Measurements from ENCODE around the gene PRDM15. TPM values are rescaled to one million over a fixed set of nuclear protein-coding genes. Genes with fewer than 3 reads are reported as not detected.

The PRDM15 gene
- total and polyA plus RNA-seq, 2 experiments from 2014 or later = 2.3 to 6.4 TPM

DNA sequence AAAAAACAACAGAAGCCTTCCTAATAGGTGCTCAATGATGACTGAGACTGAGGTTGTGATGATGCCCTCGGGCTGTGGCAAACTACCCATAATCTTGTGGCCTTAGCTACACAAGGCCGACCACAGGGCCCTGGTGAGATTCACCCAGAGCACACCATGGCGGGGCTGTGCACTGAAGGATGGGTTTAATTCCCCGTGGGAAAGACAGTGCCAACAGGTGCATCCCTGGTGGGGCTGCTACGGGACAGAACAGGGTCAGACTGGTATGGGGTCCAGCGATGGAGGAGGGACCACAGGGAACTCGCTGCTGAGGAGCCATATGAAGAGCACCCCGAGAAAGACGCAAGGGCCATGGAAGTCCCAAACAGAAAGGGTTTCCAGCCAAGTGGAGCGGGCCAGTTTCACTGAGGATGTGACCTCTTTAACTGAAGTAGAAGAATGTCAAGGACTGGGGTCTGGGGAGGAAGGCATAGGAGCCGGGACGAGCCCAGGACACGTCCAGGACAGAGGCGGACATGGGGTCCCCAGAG lies 21.3 kb downstream of the PRDM15 start:
- Histone ChIP-seq H3K4me3 (no peak overlapping the region), H3K36me3 (no peaks in the 10 kb centered on the region), H3K27ac (no peak overlapping the region), H3K4me1 (ENCODE audit: low read depth) (no peaks in the 10 kb centered on the region), H3K9me3 (ENCODE audit: low read depth) (no peaks in the 10 kb centered on the region), H3K27me3 (no peaks in the 10 kb centered on the region)
- TF ChIP-seq, protein P1, sequence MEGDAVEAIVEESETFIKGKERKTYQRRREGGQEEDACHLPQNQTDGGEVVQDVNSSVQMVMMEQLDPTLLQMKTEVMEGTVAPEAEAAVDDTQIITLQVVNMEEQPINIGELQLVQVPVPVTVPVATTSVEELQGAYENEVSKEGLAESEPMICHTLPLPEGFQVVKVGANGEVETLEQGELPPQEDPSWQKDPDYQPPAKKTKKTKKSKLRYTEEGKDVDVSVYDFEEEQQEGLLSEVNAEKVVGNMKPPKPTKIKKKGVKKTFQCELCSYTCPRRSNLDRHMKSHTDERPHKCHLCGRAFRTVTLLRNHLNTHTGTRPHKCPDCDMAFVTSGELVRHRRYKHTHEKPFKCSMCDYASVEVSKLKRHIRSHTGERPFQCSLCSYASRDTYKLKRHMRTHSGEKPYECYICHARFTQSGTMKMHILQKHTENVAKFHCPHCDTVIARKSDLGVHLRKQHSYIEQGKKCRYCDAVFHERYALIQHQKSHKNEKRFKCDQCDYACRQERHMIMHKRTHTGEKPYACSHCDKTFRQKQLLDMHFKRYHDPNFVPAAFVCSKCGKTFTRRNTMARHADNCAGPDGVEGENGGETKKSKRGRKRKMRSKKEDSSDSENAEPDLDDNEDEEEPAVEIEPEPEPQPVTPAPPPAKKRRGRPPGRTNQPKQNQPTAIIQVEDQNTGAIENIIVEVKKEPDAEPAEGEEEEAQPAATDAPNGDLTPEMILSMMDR (IDR thresholded peaks at IDR 0.05; ENCODE audit: low read depth, low read length) = no peak
- no peak for DNase-seq (ENCODE audit: low read depth in 1 of 2, low spot score in 1 of 2)

DNA sequence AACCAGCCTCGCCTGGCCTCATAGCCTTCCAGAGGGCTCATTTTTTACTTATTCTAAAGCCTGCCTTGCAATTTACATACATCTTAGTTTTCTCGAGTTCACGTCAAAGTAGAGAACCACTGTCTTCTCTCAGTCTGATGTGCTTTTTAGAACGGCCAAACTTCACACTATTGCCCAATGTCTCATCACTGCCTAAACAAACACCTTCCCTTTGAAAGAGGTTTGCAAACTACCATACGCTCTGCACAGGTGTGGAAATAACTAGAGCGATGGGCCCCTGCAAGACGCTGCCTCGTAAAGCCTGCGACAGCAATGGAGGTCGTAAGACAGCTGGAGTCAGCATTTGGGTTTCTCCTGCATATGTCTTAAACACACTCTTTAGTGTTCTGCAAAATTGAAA lies 22.6 kb downstream of the PRDM15 start:
- H3K27ac ChIP-seq = no peak overlapping the region
- no peaks in the 10 kb centered on the region for H3K9me3 ChIP-seq (ENCODE audit: low read depth)
- TF ChIP-seq, protein P1 (IDR thresholded peaks at IDR 0.05; ENCODE audit: low read depth, low read length) = no peak
- no peak overlapping the region for H3K4me3 ChIP-seq
- H3K27me3 ChIP-seq = no peaks in the 10 kb centered on the region
- H3K4me1 ChIP-seq (ENCODE audit: low read depth) = peaks cover 5% of the 10 kb centered on the region
- no peaks in the 10 kb centered on the region for H3K36me3 ChIP-seq
- DNase-seq (ENCODE audit: low read depth in 1 of 2, low spot score in 1 of 2) = no peak

DNA sequence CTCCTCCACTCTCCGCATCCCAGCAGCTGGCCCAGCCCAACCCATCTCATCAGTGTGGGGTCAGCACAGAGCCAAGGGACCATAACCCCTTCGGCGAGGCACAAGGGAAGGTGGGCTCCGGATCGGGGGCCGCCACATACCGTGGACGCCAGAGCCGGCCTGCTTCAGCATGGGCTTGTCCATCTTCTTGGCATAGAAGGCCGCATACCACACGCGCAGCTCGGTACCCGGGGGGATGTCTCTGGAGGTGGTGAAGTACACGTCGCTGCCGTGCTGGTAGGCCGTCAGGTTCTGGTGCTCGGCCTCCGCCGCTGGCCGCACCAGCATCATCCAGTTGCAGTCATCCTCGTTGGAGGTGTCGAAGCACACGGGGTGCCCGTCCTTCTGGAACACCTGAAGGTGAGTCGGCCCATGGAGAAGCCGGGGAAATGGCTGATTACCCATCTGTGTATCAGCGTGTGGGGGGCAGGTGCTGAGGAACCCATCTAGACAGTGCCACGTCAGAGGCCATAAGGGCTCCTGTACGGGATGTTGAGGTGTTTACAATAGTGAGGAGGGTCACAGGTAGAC lies 24.6 kb downstream of the PRDM15 start:
- Histone ChIP-seq H3K36me3 (no peaks in the 10 kb centered on the region), H3K9me3 (ENCODE audit: low read depth) (no peaks in the 10 kb centered on the region), H3K27me3 (no peaks in the 10 kb centered on the region), H3K4me1 (ENCODE audit: low read depth) (peaks cover 11% of the 10 kb centered on the region), H3K4me3 (no peak overlapping the region), H3K27ac (no peak overlapping the region)
- TF ChIP-seq, protein P1 (IDR thresholded peaks at IDR 0.05; ENCODE audit: low read depth, low read length) = no peak
- no peak for DNase-seq (ENCODE audit: low read depth in 1 of 2, low spot score in 1 of 2)

DNA sequence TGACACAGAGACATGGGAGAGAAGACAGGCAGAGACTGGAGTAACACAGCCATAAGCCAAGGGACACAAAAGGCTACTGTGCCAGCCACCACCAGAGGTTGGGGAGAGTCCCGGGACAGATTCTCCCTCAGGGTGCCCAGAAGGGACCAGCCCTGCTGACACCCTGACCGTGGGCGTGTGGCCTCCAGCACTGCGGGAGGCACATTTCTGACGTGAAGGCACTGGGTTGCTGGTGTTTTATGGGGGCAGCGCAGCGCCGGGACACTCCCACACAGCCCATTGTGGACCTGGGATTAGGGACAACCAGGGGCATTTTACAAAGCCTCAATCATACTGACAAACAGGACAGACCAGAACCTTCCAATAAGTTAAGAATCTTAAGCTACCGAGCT lies 26.2 kb downstream of the PRDM15 start:
- Histone ChIP-seq H3K4me3 (no peak overlapping the region), H3K4me1 (ENCODE audit: low read depth) (peaks cover 14% of the 10 kb centered on the region), H3K9me3 (ENCODE audit: low read depth) (no peaks in the 10 kb centered on the region), H3K36me3 (no peaks in the 10 kb centered on the region), H3K27me3 (no peaks in the 10 kb centered on the region), H3K27ac (no peak overlapping the region)
- TF ChIP-seq, protein P1 (IDR thresholded peaks at IDR 0.05; ENCODE audit: low read depth, low read length) = no peak
- DNase-seq (ENCODE audit: low read depth in 1 of 2, low spot score in 1 of 2) = no peak

DNA sequence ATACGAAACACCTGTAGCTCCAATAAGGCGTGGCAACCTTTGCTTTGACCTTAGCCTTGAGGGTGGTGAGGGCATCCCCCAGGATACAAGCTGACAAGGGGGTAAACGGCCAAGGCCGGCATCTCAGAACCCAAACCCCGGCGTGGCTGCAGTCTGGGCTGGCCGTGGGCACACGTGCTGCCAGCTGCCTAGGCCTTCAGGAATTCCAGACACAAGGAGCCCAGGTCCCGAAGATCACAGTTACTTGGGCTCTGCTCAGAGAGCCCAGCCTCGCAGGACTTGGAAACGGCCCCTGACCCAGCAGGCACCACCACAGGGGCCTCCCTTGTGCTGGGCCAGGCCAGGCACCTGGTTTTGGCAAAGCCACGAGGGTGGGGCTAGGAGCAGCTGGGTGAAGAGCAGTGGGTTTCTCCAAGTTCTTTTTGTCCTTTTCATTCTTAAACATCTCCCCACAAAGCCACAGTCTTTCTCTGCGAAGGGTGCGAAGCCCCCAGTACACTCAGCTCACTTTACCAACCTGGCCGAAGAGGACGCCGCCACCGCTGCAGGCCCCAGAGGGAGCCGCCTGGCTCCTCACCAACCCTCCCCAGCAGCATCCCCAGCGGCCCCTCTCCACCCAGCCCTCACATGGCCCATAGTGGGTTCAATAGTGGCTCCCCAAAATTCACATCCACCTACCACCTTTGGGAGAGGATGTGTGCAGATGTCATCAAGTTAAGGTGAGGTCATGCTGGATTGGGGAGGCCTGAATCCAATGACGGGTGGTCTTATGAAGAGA lies 26.8 kb downstream of the PRDM15 start:
- TF ChIP-seq, protein P1 (IDR thresholded peaks at IDR 0.05; ENCODE audit: low read depth, low read length) = no peak
- Histone ChIP-seq H3K4me3 (no peak overlapping the region), H3K27me3 (no peaks in the 10 kb centered on the region), H3K27ac (no peak overlapping the region), H3K9me3 (ENCODE audit: low read depth) (no peaks in the 10 kb centered on the region), H3K4me1 (ENCODE audit: low read depth) (peaks cover 14% of the 10 kb centered on the region), H3K36me3 (no peaks in the 10 kb centered on the region)
- no peak for DNase-seq (ENCODE audit: low read depth in 1 of 2, low spot score in 1 of 2)

Measured in cardiac muscle cell (in vitro differentiated cells and primary cell).